ENCODE measurements around the gene CD46. TPM values are rescaled to one million over a fixed set of nuclear protein-coding genes. Genes with fewer than 3 reads are reported as not detected.

CD46 gene
- total and polyA plus RNA-seq, 10 of the 15 experiments (the other 5 are each of a cell fraction or from before 2014, with no cell fraction given), result 61.1 to 198 (median 81.4) TPM

GRCh38 chr1:207753611-207754010 lies 1.8 kb downstream of the CD46 start:
- H3K9ac ChIP-seq (ENCODE audit: control insufficient read depth, insufficient read depth, low read length), result no peak overlapping the region
- in situ Hi-C loops (cut with MboI) (no loop called here), intact Hi-C loops (cut with micrococcal nuclease; ENCODE audit: unreplicated experiment) (no loop called here)
- no peak for ATAC-seq
- SMC1A ChIA-PET (ENCODE audit: uncharacterized antibody, unreplicated experiment), result interaction anchor here (2.4 kb wide), 1 partner anchor 209 kb away, joined by 6 read pairs; no protein-coding TSS in a partner anchor
- H4K20me1 ChIP-seq (ENCODE audit: control insufficient read depth, insufficient read depth), result no peaks in the 10 kb centered on the region
- POLR2A ChIA-PET, result interaction anchor here (0.8 to 1.3 kb wide), 2 partner anchors 79 to 119 kb away, joined by 4 read pairs; no protein-coding TSS in a partner anchor
- H3K79me2 ChIP-seq (ENCODE audit: control insufficient read depth, insufficient read depth, low read length), result peaks cover 57% of the 10 kb centered on the region
- DNase-seq (ENCODE audit: low read depth, low spot score), result no peak
- H3K27ac ChIP-seq (ENCODE audit: control insufficient read depth, insufficient read depth), result no peak overlapping the region
- RAD21 ChIA-PET (ENCODE audit: unreplicated experiment), result no interaction called here
- H3K4me1 ChIP-seq (ENCODE audit: control insufficient read depth, insufficient read depth, low read length), result peaks cover 11% of the 10 kb centered on the region
- no peaks in the 10 kb centered on the region; a peak in 1 of 4 replicates for H3K36me3 ChIP-seq (ENCODE audit: control insufficient read depth in 2 of 2, insufficient read depth in 2 of 2, low read length in 1 of 2)
- H3K4me2 ChIP-seq (ENCODE audit: control insufficient read depth, insufficient read depth), result peak overlapping the region; percentile 80
- CTCF ChIA-PET, result interaction anchor here (1.1 to 4.2 kb wide), 2 partner anchors 44 to 69 kb away, joined by 3 to 29 read pairs; no protein-coding TSS in a partner anchor
- H2AFZ ChIP-seq (ENCODE audit: control insufficient read depth, low read depth, low read length), result no peak overlapping the region
- no peaks in the 10 kb centered on the region; the same call in 2 of the 3 replicates for H3K9me3 ChIP-seq (replicated peaks; ENCODE audit: control insufficient read depth, insufficient read depth, low read length)
- FAIRE-seq, result no peak
- BruUV-seq (replicated peaks), result no TSS peak
- WGBS (ENCODE audit: insufficient coverage, insufficient replicate concordance, low lambda C conversion rate, missing lambda C conversion rate), result 95% methylated on average over 7 of the region's 7 CpGs
- H3K27me3 ChIP-seq (replicated peaks in 1 of 2; ENCODE audit: control insufficient read depth in 2 of 2, insufficient read depth in 2 of 2, low read length in 1 of 2), result no peaks in the 10 kb centered on the region
- peak overlapping the region; percentile 84 for H3K4me3 ChIP-seq
- TF ChIP-seq ZNF384 (IDR thresholded peaks at IDR 0.05; ENCODE audit: borderline replicate concordance, low read depth, low read length), result no peak
- no peak for TF ChIP-seq ETV6 (conservative IDR thresholded peaks at IDR 0.05 in 1 of 2, IDR thresholded peaks at IDR 0.05 in 1 of 2; ENCODE audit: borderline replicate concordance in 1 of 2, low read depth in 1 of 2)
- TF ChIP-seq ZZZ3 (IDR thresholded peaks at IDR 0.05; ENCODE audit: control insufficient read depth, insufficient read length, low read depth), result no peak
- no peak for TF ChIP-seq ATF3 (IDR thresholded peaks at IDR 0.05; ENCODE audit: borderline replicate concordance, extremely low read depth, low read depth, low read length)
- TF ChIP-seq SMC3 (IDR thresholded peaks at IDR 0.05; ENCODE audit: borderline replicate concordance, low read length), result no peak
- TF ChIP-seq IRF3 (IDR thresholded peaks at IDR 0.05), result no peak
- no peak for TF ChIP-seq CHD4 (IDR thresholded peaks at IDR 0.05)
- no peak for TF ChIP-seq MEF2B (IDR thresholded peaks at IDR 0.05; ENCODE audit: partially characterized antibody, poor library complexity, severe bottlenecking)
- no peak for TF ChIP-seq SMAD5 (IDR thresholded peaks at IDR 0.05; ENCODE audit: low read depth)
- no peak for TF ChIP-seq POLR2AphosphoS5 (IDR thresholded peaks at IDR 0.05; ENCODE audit: low read length)
- no peak for TF ChIP-seq BMI1 (IDR thresholded peaks at IDR 0.05; ENCODE audit: borderline replicate concordance)
- no peak for TF ChIP-seq SMAD1 (IDR thresholded peaks at IDR 0.05; ENCODE audit: low read depth, partially characterized antibody)
- no peak for TF ChIP-seq NKRF (conservative IDR thresholded peaks at IDR 0.05)
- no peak for TF ChIP-seq ELK1 (IDR thresholded peaks at IDR 0.05; ENCODE audit: low read depth, low read length)
- no peak for TF ChIP-seq EZH2 (IDR thresholded peaks at IDR 0.05; ENCODE audit: borderline replicate concordance, control insufficient read depth, low read depth, low read length)
- TF ChIP-seq TARDBP (IDR thresholded peaks at IDR 0.05; ENCODE audit: borderline replicate concordance), result no peak
- no peak for TF ChIP-seq POU2F2 (IDR thresholded peaks at IDR 0.05; ENCODE audit: borderline replicate concordance, low read depth, low read length)
- no peak for TF ChIP-seq ZNF622 (IDR thresholded peaks at IDR 0.05)
- no peak for TF ChIP-seq PML (IDR thresholded peaks at IDR 0.05; ENCODE audit: low read length)
